Neuronal stem cell (in vitro differentiated cells): Measurements from ENCODE around the gene NOC4L. TPM values are rescaled to one million over a fixed set of nuclear protein-coding genes. Genes with fewer than 3 reads are reported as not detected.

Experiments used
- DNase-seq: peaks from one replicate; pipeline ENCODE4 v3.0.0-alpha.2; 2013; ENCODE audit warnings: low spot score
- H2AFZ ChIP-seq: one replicate; pipeline ENCODE4 v1.6.1; 2013; ENCODE audit warnings: mild to moderate bottlenecking, low read length, inconsistent platforms
- H2AK5ac ChIP-seq: 2 replicates; pipeline ENCODE4 v1.6.1; 2013; ENCODE audit warnings: low read depth, mild to moderate bottlenecking, inconsistent platforms, low read length, moderate library complexity, mixed read lengths
- H2BK120ac ChIP-seq: 2 replicates; pipeline ENCODE4 v1.6.1; 2013; ENCODE audit warnings: low read depth, mild to moderate bottlenecking, inconsistent platforms, low read length, moderate library complexity, mixed read lengths
- H2BK12ac ChIP-seq: one replicate; pipeline ENCODE4 v1.6.1; 2013; ENCODE audit warnings: low read length, inconsistent platforms
- H2BK15ac ChIP-seq: 2 replicates; pipeline ENCODE4 v1.6.1; 2013; ENCODE audit warnings: mild to moderate bottlenecking, low read length, inconsistent platforms, mixed read lengths
- H2BK5ac ChIP-seq: one replicate; pipeline ENCODE4 v1.6.1; 2013; ENCODE audit warnings: inconsistent platforms, mild to moderate bottlenecking, low read length, moderate library complexity
- H3K14ac ChIP-seq: one replicate; pipeline ENCODE4 v1.6.1; 2013; ENCODE audit warnings: low read length, inconsistent platforms
- H3K18ac ChIP-seq: 2 replicates; pipeline ENCODE4 v1.6.1; 2013; ENCODE audit warnings: low read length, inconsistent platforms
- H3K23ac ChIP-seq: 2 replicates; pipeline ENCODE4 v1.6.1; 2013; ENCODE audit warnings: low read depth, mild to moderate bottlenecking, mixed read lengths, low read length, inconsistent platforms; ENCODE audit not compliant: poor library complexity
- H3K27ac ChIP-seq: replicated peaks from 3 replicates; pipeline ENCODE4 v1.5.1; 2013; ENCODE audit warnings: low read length, inconsistent platforms
- H3K27me3 ChIP-seq, 3 experiments: 2 replicates each; pipeline ENCODE4 v1.6.1; 2013; ENCODE audit warnings: low read length in 3 of 3, mild to moderate bottlenecking in 2 of 3, inconsistent platforms in 1 of 3, low read depth in 1 of 3, mixed read lengths in 1 of 3, moderate library complexity in 1 of 3; ENCODE audit not compliant: control insufficient read depth in 3 of 3, insufficient read depth in 3 of 3
- H3K36me3 ChIP-seq, 2 donors: replicated peaks in 1 of 2; 2 replicates each; pipeline ENCODE4 v1.6.1; 2013; ENCODE audit warnings: low read length in 2 of 2; ENCODE audit not compliant: control insufficient read depth in 2 of 2, insufficient read depth in 2 of 2
- H3K4ac ChIP-seq: 2 replicates; pipeline ENCODE4 v1.6.1; 2013; ENCODE audit warnings: inconsistent platforms, mild to moderate bottlenecking, low read length, moderate library complexity
- H3K4me1 ChIP-seq, 2 donors: 1 replicate in 1 of 2; 2 replicates in 1 of 2; pipeline ENCODE4 v1.6.1; 2013; ENCODE audit warnings: low read length in 2 of 2, low read depth in 1 of 2; ENCODE audit not compliant: control insufficient read depth in 2 of 2, insufficient read depth in 1 of 2
- H3K4me2 ChIP-seq: one replicate; pipeline ENCODE4 v1.6.1; 2013; ENCODE audit warnings: mild to moderate bottlenecking, low read length, inconsistent platforms; ENCODE audit not compliant: insufficient read depth, poor library complexity, severe bottlenecking
- H3K4me3 ChIP-seq, 2 donors: 2 replicates each; pipeline ENCODE4 v1.5.1; 2013; ENCODE audit warnings: low read length in 2 of 2, mild to moderate bottlenecking in 2 of 2, inconsistent platforms in 1 of 2, moderate library complexity in 1 of 2
- H3K79me1 ChIP-seq: one replicate; pipeline ENCODE4 v1.6.1; 2013; ENCODE audit warnings: low read depth, mild to moderate bottlenecking, inconsistent platforms, low read length, moderate library complexity
- H3K9ac ChIP-seq: one replicate; pipeline ENCODE4 v1.6.1; 2013; ENCODE audit warnings: mild to moderate bottlenecking, low read depth, low read length, inconsistent platforms; ENCODE audit not compliant: poor library complexity
- H3K9me3 ChIP-seq, 2 donors: replicated peaks in 1 of 2; 2 replicates each; pipeline versions ENCODE3 to v1.6.1; 2013; ENCODE audit warnings: low read length in 2 of 2, mild to moderate bottlenecking in 2 of 2, inconsistent platforms in 1 of 2, low read depth in 1 of 2, mixed read lengths in 1 of 2, moderate library complexity in 1 of 2; ENCODE audit not compliant: control insufficient read depth in 2 of 2, insufficient read depth in 1 of 2
- H4K8ac ChIP-seq: one replicate; pipeline ENCODE4 v1.6.1; 2013; ENCODE audit warnings: low read depth, mild to moderate bottlenecking, inconsistent platforms, low read length, moderate library complexity
- H4K91ac ChIP-seq: one replicate; pipeline ENCODE4 v1.6.1; 2013; ENCODE audit warnings: low read length, low read depth, mild to moderate bottlenecking, inconsistent platforms; ENCODE audit not compliant: poor library complexity
- WGBS, 2 donors: extraction: QIAGEN DNeasy Blood & Tissue Kit; methylation state at CpG; one replicate each; pipeline ENCODE4 v1.1.7; 2013; ENCODE audit warnings: missing lambda C conversion rate in 2 of 2, mixed read lengths in 1 of 2; ENCODE audit not compliant: insufficient read length in 2 of 2, insufficient replicate concordance in 1 of 2; ENCODE audit errors: extremely low coverage in 2 of 2; 5-methylcytosine and 5-hydroxymethylcytosine counted together
- polyA plus RNA-seq, 2 experiments: library from polyadenylated mRNA; stranded (reverse); fragments of 200-250 nt; gene quantifications; one replicate each; pipeline ENCODE4 v1.2.3, GENCODE V29; 2013

Gene NOC4L
- 24.2 TPM for polyA plus RNA-seq (2013, experiment 1 of 2)
- 24.1 TPM for polyA plus RNA-seq (2013, experiment 2 of 2)

DNA sequence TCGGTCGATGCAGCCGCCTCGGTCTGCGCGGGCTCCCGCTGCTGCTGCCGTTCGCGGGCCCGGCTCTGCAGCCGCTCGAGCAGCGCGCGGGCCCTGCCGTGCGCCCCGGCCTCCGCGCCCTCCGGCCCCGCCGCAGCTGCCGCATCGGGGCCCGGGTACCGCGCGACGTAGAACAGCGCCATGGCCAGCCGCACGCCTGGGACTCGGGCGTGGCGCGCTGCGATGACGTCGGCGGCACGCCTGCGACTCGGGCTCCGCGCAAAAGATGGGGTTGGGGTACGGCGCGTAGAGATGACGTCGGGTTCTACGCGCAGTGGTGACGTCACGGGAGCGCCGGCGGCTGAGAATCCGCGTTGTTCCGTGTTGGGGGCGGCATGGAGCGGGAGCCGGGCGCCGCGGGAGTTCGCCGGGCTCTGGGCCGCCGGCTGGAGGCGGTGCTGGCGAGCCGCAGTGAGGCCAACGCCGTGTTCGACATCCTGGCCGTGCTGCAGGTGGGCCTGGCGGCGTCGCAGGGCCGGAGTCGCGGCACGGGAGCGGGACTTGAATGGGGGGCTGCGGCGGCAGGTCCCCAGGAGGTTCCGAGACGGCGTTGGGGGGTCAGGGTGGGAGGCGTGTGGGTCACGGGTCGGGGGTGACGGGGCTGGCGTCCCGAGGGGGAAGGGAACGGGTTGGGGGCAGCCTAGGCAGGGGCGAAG lies at the start of gene NOC4L, which contains the start of gene DDX51:
TSS of gene NOC4L (plus strand) at position 343 of the 695 bp plus-strand sequence. CDS start at position 375, 32 bp downstream.
TSS of gene DDX51 (minus strand) at position 205 of the 695 bp plus-strand sequence. CDS start at position 182, 23 bp downstream.
- Histone ChIP-seq H4K91ac (no peak within 1 kb of the TSS), H3K18ac (peak within 1 kb of the TSS; percentile 97), H2AK5ac (peak within 1 kb of the TSS; percentile 56), H3K4me3 (peak within 1 kb of the TSS; percentile 89 to 100), H2AFZ (peak within 1 kb of the TSS; percentile 98), H3K4ac (peak within 1 kb of the TSS; percentile 5), H3K27ac (no peak within 1 kb of the TSS), H2BK5ac (no peak within 1 kb of the TSS), H2BK12ac (no peak within 1 kb of the TSS), H3K27me3 (no peaks in the 10 kb centered on the region), H2BK15ac (no peak within 1 kb of the TSS), H3K4me2 (peak within 1 kb of the TSS; percentile 89), H3K79me1 (peaks cover 28% of the 10 kb centered on the region), H3K23ac (peak within 1 kb of the TSS; percentile 97), H3K9me3 (no peaks in the 10 kb centered on the region), H4K8ac (peak within 1 kb of the TSS; percentile 43), H3K14ac (peak within 1 kb of the TSS; percentile 89), H3K36me3 (peaks cover 36 to 66% of the 10 kb centered on the region in 2 donors), H3K4me1 (peaks cover 9 to 16% of the 10 kb centered on the region in 2 donors), H3K9ac (peak within 1 kb of the TSS; percentile 98), H2BK120ac (no peak within 1 kb of the TSS)
- DNase-seq, result peak; percentile 98
- WGBS, 2 donors, result no CpG with 5 or more reads among the region's 100 CpGs

DNA sequence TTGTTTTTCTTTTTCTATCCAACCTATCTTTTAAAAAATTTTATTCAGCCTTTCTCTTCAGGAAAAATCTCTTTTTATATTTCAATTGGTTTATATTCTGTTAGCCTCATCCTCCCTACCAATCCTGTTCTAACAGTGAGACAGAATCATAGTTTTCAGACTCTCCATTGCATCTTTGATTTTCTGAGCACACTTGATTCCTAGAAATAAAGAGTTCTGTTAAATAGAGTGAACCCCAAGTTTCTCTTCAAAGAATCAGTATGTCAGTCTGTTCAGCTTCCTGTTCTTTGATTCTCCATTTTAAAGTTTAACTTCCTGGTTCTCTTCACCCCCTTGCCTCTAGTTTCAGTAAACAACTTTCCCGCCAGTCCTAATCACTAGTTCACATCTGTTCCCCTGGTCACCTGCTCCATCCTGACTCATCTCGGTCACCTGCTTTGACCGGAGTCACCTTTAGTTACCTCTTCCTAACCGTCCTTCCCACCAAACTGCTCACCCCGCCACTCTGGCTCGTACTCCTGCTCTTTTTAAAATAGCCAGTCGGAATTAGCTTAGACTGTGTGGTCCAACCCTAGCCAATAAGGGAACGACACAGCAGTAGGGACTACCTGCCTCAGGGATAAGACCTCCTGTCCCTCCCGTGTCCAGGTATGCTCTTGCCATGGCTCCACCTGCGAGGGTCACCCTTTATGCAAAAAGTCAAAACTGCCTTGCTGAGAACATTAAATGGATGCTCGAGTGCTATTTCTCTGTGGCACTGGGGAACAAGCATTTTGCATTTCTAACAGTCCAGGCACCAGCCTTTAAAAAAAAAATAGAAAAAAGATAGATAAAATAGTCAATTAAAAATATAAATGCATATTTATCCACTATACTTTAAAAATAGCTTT lies 48.5 kb upstream of the NOC4L start:
- Histone ChIP-seq H2BK12ac (no peak overlapping the region), H2AFZ (no peak overlapping the region), H4K91ac (no peak overlapping the region), H3K79me1 (peaks cover 1% of the 10 kb centered on the region), H3K4me1 (no peaks in the 10 kb centered on the region), H2BK15ac (no peak overlapping the region), H3K23ac (no peak overlapping the region), H2BK120ac (no peak overlapping the region), H3K18ac (no peak overlapping the region), H4K8ac (no peak overlapping the region), H3K36me3 (peaks cover 10 to 59% of the 10 kb centered on the region in 2 donors), H3K27me3 (no peaks in the 10 kb centered on the region), H2AK5ac (no peak overlapping the region), H3K9ac (no peak overlapping the region), H3K9me3 (peaks cover 0 to 10% of the 10 kb centered on the region in 2 donors), H3K4me2 (no peak overlapping the region), H3K14ac (no peak overlapping the region), H3K27ac (no peak overlapping the region), H2BK5ac (no peak overlapping the region), H3K4ac (no peak overlapping the region), H3K4me3 (no peak overlapping the region)
- no CpG with 5 or more reads among the region's 11 CpGs for WGBS, 2 donors
- no peak for DNase-seq

DNA sequence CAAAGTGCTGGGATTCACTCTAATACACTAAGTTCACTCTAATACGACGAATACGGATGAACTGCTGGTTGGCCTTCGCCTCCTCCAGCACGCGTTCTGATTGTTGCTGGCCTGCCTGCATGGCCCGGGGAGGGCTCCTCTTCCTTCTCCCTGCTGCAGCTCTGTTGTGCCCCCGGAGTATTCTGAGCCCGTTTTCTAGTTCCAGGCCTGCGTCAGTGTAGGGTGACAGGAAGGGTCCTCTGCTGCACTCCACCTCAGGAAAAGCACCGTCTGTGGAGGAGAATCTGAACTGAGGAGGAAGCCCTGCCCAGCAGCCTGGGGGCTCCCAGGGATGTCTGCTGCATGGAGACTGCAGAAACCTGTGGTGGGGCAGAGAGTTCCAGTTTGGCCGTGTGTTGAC lies 44.5 kb upstream of the NOC4L start:
- Histone ChIP-seq H2BK120ac (no peak overlapping the region), H4K91ac (no peak overlapping the region), H3K27ac (no peak overlapping the region), H3K9ac (no peak overlapping the region), H2BK15ac (no peak overlapping the region), H2BK12ac (no peak overlapping the region), H3K4me3 (no peak overlapping the region), H3K79me1 (peaks cover 1% of the 10 kb centered on the region), H2BK5ac (peak overlapping the region; percentile 82), H2AK5ac (no peak overlapping the region), H3K4ac (no peak overlapping the region), H3K18ac (no peak overlapping the region), H3K23ac (no peak overlapping the region), H3K27me3 (no peaks in the 10 kb centered on the region), H3K4me2 (no peak overlapping the region), H3K36me3 (peaks cover 6 to 44% of the 10 kb centered on the region in 2 donors), H2AFZ (no peak overlapping the region), H3K4me1 (peaks cover 0 to 3% of the 10 kb centered on the region in 2 donors), H4K8ac (no peak overlapping the region), H3K14ac (no peak overlapping the region), H3K9me3 (peaks cover 0 to 10% of the 10 kb centered on the region in 2 donors)
- no peak for DNase-seq
- WGBS, 2 donors, result no CpG with 5 or more reads among the region's 12 CpGs
